PFSK-1 (cell line): ENCODE measurements around the gene EPHA8.

ENCODE experiments used
- POLR2AphosphoS5 ChIP-seq: IDR thresholded peaks from 2 replicates; pipeline ENCODE4 v1.6.1; 2012; ENCODE audit warnings: low read depth, mild to moderate bottlenecking, control low read depth, low read length, moderate library complexity
- SIN3A ChIP-seq: IDR thresholded peaks from 2 replicates; pipeline ENCODE4 v1.6.1; 2012; ENCODE audit warnings: mild to moderate bottlenecking, low read length, moderate library complexity, borderline replicate concordance; ENCODE audit not compliant: insufficient read depth
- TAF1 ChIP-seq: IDR thresholded peaks from 2 replicates; pipeline ENCODE4 v1.6.1; 2012; ENCODE audit warnings: low read length, control low read depth, borderline replicate concordance; ENCODE audit not compliant: insufficient read depth
- TF ChIP-seq, protein P1 (sequence below), 2 experiments: IDR thresholded peaks; 2 replicates each; pipeline versions ENCODE4 v1.6.1 to v1.8.0; 2011 to 2012; ENCODE audit warnings: low read depth in 2 of 2, low read length in 2 of 2, control low read depth in 1 of 2, inconsistent platforms in 1 of 2, mild to moderate bottlenecking in 1 of 2, moderate library complexity in 1 of 2; ENCODE audit not compliant: insufficient read depth in 1 of 2

- no peak for TF ChIP-seq POLR2AphosphoS5
- TF ChIP-seq, protein P1, sequence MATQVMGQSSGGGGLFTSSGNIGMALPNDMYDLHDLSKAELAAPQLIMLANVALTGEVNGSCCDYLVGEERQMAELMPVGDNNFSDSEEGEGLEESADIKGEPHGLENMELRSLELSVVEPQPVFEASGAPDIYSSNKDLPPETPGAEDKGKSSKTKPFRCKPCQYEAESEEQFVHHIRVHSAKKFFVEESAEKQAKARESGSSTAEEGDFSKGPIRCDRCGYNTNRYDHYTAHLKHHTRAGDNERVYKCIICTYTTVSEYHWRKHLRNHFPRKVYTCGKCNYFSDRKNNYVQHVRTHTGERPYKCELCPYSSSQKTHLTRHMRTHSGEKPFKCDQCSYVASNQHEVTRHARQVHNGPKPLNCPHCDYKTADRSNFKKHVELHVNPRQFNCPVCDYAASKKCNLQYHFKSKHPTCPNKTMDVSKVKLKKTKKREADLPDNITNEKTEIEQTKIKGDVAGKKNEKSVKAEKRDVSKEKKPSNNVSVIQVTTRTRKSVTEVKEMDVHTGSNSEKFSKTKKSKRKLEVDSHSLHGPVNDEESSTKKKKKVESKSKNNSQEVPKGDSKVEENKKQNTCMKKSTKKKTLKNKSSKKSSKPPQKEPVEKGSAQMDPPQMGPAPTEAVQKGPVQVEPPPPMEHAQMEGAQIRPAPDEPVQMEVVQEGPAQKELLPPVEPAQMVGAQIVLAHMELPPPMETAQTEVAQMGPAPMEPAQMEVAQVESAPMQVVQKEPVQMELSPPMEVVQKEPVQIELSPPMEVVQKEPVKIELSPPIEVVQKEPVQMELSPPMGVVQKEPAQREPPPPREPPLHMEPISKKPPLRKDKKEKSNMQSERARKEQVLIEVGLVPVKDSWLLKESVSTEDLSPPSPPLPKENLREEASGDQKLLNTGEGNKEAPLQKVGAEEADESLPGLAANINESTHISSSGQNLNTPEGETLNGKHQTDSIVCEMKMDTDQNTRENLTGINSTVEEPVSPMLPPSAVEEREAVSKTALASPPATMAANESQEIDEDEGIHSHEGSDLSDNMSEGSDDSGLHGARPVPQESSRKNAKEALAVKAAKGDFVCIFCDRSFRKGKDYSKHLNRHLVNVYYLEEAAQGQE (IDR thresholded peaks at IDR 0.05; ENCODE audit: insufficient read depth in 1 of 2, low read depth in 2 of 2, low read length in 2 of 2) = no peak
- TF ChIP-seq TAF1 = no peak
- no peak for TF ChIP-seq SIN3A
Observed at GRCh38 chr1:22641247-22641646, 78.0 kb downstream of the EPHA8 start.
